ENCODE measurements around the gene LRMDA. TPM values are rescaled to one million over a fixed set of nuclear protein-coding genes. Genes with fewer than 3 reads are reported as not detected.

The LRMDA gene
- total RNA-seq, 1 donor from 2014 or later: 0.19 TPM

GRCh38 chr10:75497997-75498883 is 66.8 kb downstream of the LRMDA start:
- Mint-ChIP-seq H3K4me1 (ENCODE audit: unreplicated experiment) (no peaks in the 10 kb centered on the region), H3K27ac (ENCODE audit: unreplicated experiment) (no peak overlapping the region), H3K9me3 (ENCODE audit: unreplicated experiment) (no peaks in the 10 kb centered on the region), H3K4me3 (ENCODE audit: unreplicated experiment) (no peak overlapping the region), H3K27me3 (ENCODE audit: unreplicated experiment) (peaks cover 33% of the 10 kb centered on the region), H3K36me3 (ENCODE audit: unreplicated experiment) (no peaks in the 10 kb centered on the region)
- no peak for DNase-seq (ENCODE audit: extremely low spot score, unreplicated experiment)
- TF ChIP-seq CTCF (IDR thresholded peaks at IDR 0.05): no peak

- DNase-seq (ENCODE audit: extremely low spot score, unreplicated experiment): no peak
- Mint-ChIP-seq H3K27ac (ENCODE audit: unreplicated experiment) (no peak overlapping the region), H3K36me3 (ENCODE audit: unreplicated experiment) (no peaks in the 10 kb centered on the region), H3K27me3 (ENCODE audit: unreplicated experiment) (peaks cover 36% of the 10 kb centered on the region), H3K9me3 (ENCODE audit: unreplicated experiment) (no peaks in the 10 kb centered on the region), H3K4me3 (ENCODE audit: unreplicated experiment) (no peak overlapping the region), H3K4me1 (ENCODE audit: unreplicated experiment) (no peaks in the 10 kb centered on the region)
- no peak for TF ChIP-seq CTCF (IDR thresholded peaks at IDR 0.05)
These were observed 67.5 kb downstream of the LRMDA start for GRCh38 chr10:75498884-75499350.

GRCh38 chr10:75499556-75500160 is 68.2 kb downstream of the LRMDA start:
- no peak for DNase-seq (ENCODE audit: extremely low spot score, unreplicated experiment)
- no peaks in the 10 kb centered on the region for H3K4me1 Mint-ChIP-seq (ENCODE audit: unreplicated experiment)
- H3K4me3 Mint-ChIP-seq (ENCODE audit: unreplicated experiment): no peak overlapping the region
- H3K27me3 Mint-ChIP-seq (ENCODE audit: unreplicated experiment): peaks cover 37% of the 10 kb centered on the region
- no peaks in the 10 kb centered on the region for H3K9me3 Mint-ChIP-seq (ENCODE audit: unreplicated experiment)
- TF ChIP-seq CTCF (IDR thresholded peaks at IDR 0.05): no peak
- no peaks in the 10 kb centered on the region for H3K36me3 Mint-ChIP-seq (ENCODE audit: unreplicated experiment)
- H3K27ac Mint-ChIP-seq (ENCODE audit: unreplicated experiment): no peak overlapping the region

- Mint-ChIP-seq H3K36me3 (ENCODE audit: unreplicated experiment) (no peaks in the 10 kb centered on the region), H3K27ac (ENCODE audit: unreplicated experiment) (no peak overlapping the region), H3K27me3 (ENCODE audit: unreplicated experiment) (peaks cover 33% of the 10 kb centered on the region), H3K9me3 (ENCODE audit: unreplicated experiment) (no peaks in the 10 kb centered on the region), H3K4me3 (ENCODE audit: unreplicated experiment) (no peak overlapping the region), H3K4me1 (ENCODE audit: unreplicated experiment) (no peaks in the 10 kb centered on the region)
- no peak for TF ChIP-seq CTCF (IDR thresholded peaks at IDR 0.05)
- DNase-seq (ENCODE audit: extremely low spot score, unreplicated experiment): no peak
These were observed 71.0 kb downstream of the LRMDA start for GRCh38 chr10:75502389-75502788.

GRCh38 chr10:75502838-75503237 is 71.4 kb downstream of the LRMDA start:
- no peak overlapping the region for H3K27ac Mint-ChIP-seq (ENCODE audit: unreplicated experiment)
- H3K27me3 Mint-ChIP-seq (ENCODE audit: unreplicated experiment): peaks cover 30% of the 10 kb centered on the region
- no peaks in the 10 kb centered on the region for H3K36me3 Mint-ChIP-seq (ENCODE audit: unreplicated experiment)
- no peaks in the 10 kb centered on the region for H3K9me3 Mint-ChIP-seq (ENCODE audit: unreplicated experiment)
- no peak for TF ChIP-seq CTCF (IDR thresholded peaks at IDR 0.05)
- DNase-seq (ENCODE audit: extremely low spot score, unreplicated experiment): no peak
- no peaks in the 10 kb centered on the region for H3K4me1 Mint-ChIP-seq (ENCODE audit: unreplicated experiment)
- no peak overlapping the region for H3K4me3 Mint-ChIP-seq (ENCODE audit: unreplicated experiment)
